Bronchial epithelial cell (primary cell): ENCODE results near the gene CYP46A1. TPM values are rescaled to one million over a fixed set of nuclear protein-coding genes. Genes with fewer than 3 reads are reported as not detected.

ENCODE experiments used
- DNase-seq: peaks from one replicate; pipeline ENCODE4 v3.0.0-alpha.2; 2010; ENCODE audit warnings: low read depth
- FAIRE-seq: peaks from 2 replicates; lab custom pipeline; 2011; peaks lifted over from hg19 to GRCh38; lab: Jason Lieb, UNC
- H3K27me3 ChIP-seq: 2 replicates; pipeline ENCODE4 v1.5.1; 2011; ENCODE audit warnings: low read length; ENCODE audit not compliant: control insufficient read depth, insufficient read depth
- H3K36me3 ChIP-seq: 2 replicates; pipeline ENCODE4 v1.5.1; 2011; ENCODE audit warnings: low read length; ENCODE audit not compliant: control insufficient read depth, insufficient read depth
- H3K4me3 ChIP-seq: 2 replicates; pipeline ENCODE4 v1.5.1; 2011; ENCODE audit warnings: mild to moderate bottlenecking, low read depth, low read length, control low read depth
- total RNA-seq: library from RNA; depleted of rRNA; stranded (reverse); fragments of >200 nt; gene quantifications from 2 replicates; pipeline ENCODE4 v1.2.1, GENCODE V29; 2014
- TF ChIP-seq, protein P1 (sequence below): IDR thresholded peaks from 2 replicates; pipeline ENCODE4 v1.5.1; 2011; ENCODE audit warnings: mild to moderate bottlenecking, moderate library complexity, low read length, control low read depth, inconsistent platforms; ENCODE audit not compliant: insufficient read depth, severe bottlenecking

Gene CYP46A1
- total RNA-seq, 1 donor from 2014 or later = not detected

DNA sequence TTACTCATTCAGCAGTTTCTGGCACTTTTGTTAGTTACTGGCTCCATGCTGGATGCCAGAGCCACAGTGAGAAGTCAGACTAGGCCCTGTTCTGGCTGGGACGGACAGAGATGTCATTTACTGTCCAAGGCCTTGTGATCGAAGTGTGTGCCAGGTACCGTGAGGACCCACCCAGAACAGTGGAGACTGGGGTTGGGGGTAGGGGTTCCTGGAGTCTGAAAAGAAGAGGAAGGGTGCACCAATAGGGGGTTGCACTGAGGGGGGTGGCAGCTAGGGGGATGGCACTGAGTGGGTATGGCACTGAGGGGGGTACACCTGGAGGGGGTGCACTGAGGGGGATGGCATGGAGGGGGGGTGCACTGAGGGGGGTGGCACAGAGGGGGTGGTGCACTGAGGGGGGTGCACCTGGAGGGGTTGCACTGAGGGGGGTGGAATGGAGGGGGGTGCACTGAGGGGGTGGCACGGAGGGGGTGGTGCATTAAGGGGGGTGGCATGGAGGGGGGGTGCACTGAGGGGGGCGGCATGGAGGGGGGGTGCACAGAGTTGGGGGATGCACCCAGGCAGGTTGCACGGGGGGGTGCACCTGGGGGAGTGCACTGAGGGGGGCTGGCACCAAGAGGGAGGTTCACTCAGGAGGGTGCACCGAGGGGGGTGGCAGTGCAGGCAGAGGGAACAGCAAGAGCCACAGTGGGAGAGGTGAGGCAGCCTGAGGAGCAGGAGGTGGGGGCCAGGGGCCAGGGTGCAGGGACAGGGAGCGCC is 10.6 kb upstream of the CYP46A1 start:
- Histone ChIP-seq H3K4me3 (no peak overlapping the region), H3K27me3 (peaks cover 3% of the 10 kb centered on the region), H3K36me3 (no peaks in the 10 kb centered on the region)
- TF ChIP-seq, protein P1, sequence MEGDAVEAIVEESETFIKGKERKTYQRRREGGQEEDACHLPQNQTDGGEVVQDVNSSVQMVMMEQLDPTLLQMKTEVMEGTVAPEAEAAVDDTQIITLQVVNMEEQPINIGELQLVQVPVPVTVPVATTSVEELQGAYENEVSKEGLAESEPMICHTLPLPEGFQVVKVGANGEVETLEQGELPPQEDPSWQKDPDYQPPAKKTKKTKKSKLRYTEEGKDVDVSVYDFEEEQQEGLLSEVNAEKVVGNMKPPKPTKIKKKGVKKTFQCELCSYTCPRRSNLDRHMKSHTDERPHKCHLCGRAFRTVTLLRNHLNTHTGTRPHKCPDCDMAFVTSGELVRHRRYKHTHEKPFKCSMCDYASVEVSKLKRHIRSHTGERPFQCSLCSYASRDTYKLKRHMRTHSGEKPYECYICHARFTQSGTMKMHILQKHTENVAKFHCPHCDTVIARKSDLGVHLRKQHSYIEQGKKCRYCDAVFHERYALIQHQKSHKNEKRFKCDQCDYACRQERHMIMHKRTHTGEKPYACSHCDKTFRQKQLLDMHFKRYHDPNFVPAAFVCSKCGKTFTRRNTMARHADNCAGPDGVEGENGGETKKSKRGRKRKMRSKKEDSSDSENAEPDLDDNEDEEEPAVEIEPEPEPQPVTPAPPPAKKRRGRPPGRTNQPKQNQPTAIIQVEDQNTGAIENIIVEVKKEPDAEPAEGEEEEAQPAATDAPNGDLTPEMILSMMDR = no peak
- FAIRE-seq = no peak
- no peak for DNase-seq

DNA sequence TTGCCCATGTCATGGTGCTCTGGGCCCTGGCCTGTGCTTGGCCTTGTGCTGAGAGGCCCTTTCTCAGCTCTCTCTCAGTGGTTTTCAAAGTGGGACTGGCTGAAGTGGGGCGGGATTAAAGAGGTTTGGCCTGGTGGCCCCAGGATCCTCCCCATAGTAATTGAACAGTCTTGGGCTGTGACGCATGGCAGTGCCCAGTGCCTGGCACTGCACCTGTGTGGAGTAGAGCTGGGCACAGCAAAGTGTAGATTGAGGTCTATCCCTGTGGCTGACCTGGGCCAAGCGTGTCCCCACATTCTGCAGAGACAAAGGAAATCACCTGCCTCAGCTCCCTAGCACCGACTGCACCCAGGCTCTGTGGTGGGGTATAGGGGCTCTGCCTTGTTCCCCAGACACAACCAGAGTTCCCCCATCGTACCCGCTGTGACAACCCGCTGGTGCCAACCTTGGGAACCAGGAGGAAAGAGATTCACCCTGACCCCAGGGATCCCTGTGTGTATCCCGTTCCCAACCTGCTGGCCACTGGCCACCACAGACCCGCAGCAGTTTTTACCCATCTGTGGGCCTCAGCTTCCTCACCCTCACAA is 9.9 kb upstream of the CYP46A1 start:
- no peak for FAIRE-seq

DNA sequence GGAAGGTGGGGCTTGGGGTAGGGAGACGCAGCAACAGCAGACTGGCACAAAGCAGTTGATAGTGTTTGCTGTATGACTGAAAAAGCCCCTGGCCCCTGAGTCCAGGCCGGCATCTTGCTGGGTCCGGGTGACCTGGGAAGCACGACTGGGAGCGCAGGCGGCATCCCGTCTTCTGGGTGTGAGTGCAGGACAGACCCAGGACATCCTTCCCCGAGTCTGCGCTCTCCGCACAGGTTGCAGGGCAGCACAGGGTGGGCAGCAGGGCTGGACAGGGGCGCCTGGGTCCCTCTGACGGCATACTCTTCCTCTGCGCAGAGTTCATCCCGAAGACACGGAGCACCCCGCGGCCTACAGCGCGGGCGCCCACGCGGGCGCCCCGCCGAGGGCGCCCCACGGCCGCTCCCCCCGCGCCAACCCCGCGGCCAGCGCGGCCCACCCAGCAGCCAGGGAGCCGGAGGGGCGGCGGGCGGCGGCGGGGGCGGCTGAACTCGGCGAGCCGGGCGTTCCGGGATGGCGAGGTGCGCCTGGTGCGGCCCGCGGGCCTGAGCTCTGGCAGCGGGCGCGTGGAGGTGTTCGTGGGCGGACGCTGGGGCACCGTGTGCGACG is 9.2 kb upstream of the CYP46A1 start:
- peaks cover 3% of the 10 kb centered on the region for H3K27me3 ChIP-seq
- H3K4me3 ChIP-seq = no peak overlapping the region
- FAIRE-seq (no peak), DNase-seq (no peak)
- TF ChIP-seq, protein P1 = no peak
- H3K36me3 ChIP-seq = no peaks in the 10 kb centered on the region

More for the DNA sequence above, 9.9 kb upstream of the CYP46A1 start:
- no peak overlapping the region for H3K4me3 ChIP-seq
- no peaks in the 10 kb centered on the region for H3K36me3 ChIP-seq
- TF ChIP-seq, protein P1 = no peak
- no peak for DNase-seq
- peaks cover 3% of the 10 kb centered on the region for H3K27me3 ChIP-seq

DNA sequence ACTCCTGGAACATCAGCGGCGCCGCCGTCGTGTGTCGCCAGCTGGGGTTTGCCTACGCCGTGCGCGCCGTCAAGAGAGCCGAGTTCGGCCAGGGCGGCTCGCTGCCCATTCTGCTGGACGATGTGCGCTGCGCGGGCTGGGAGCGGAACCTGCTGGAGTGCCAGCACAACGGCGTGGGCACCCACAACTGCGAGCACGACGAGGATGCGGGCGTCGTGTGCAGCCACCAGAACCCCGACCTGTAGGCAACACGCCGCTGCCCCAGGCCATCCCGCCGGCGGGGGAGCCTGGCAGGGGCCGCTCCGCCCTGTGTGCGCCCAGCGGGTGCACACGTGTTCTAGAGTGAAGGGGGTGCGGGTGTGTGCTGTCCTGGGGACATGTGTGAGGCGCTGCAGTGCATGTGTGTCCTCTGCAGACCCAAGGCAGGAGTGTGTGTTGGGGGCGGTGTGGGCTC is 8.7 kb upstream of the CYP46A1 start:
- TF ChIP-seq, protein P1 = no peak
- DNase-seq = no peak
- no peak for FAIRE-seq
- Histone ChIP-seq H3K36me3 (no peaks in the 10 kb centered on the region), H3K27me3 (peaks cover 3% of the 10 kb centered on the region), H3K4me3 (no peak overlapping the region)

DNA sequence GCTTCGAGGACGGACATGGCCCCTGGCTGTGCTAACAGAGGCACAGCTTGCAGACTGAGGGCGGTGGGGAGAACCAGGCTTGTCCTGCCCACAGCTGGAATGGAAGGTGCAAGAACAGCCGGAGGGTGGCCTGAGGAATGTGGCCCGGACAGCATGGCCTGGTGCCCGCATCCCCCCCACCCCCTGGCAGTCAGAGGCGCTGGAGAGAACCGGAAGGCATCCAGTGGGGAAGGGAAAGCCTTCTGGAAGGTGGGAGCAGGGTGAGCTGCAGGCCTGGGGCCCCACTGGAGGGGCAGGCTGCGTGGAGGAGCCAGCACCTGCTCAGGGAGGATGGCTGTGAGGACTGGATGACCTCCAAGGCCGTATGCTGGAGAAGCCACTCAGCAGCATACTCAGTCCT is 8.1 kb upstream of the CYP46A1 start:
- no peak for DNase-seq
- TF ChIP-seq, protein P1 = no peak
- H3K36me3 ChIP-seq = no peaks in the 10 kb centered on the region
- no peak overlapping the region for H3K4me3 ChIP-seq
- H3K27me3 ChIP-seq = peaks cover 3% of the 10 kb centered on the region
- no peak for FAIRE-seq
